Measurements from ENCODE around the gene BCL2L15. TPM values are rescaled to one million over a fixed set of nuclear protein-coding genes. Genes with fewer than 3 reads are reported as not detected.

The BCL2L15 gene
- polyA plus RNA-seq (2013, experiment 1 of 2; ENCODE audit: insufficient read length): 0.12 TPM
- 0.09 TPM for polyA plus RNA-seq (2013, experiment 2 of 2; ENCODE audit: insufficient read length)

DNA sequence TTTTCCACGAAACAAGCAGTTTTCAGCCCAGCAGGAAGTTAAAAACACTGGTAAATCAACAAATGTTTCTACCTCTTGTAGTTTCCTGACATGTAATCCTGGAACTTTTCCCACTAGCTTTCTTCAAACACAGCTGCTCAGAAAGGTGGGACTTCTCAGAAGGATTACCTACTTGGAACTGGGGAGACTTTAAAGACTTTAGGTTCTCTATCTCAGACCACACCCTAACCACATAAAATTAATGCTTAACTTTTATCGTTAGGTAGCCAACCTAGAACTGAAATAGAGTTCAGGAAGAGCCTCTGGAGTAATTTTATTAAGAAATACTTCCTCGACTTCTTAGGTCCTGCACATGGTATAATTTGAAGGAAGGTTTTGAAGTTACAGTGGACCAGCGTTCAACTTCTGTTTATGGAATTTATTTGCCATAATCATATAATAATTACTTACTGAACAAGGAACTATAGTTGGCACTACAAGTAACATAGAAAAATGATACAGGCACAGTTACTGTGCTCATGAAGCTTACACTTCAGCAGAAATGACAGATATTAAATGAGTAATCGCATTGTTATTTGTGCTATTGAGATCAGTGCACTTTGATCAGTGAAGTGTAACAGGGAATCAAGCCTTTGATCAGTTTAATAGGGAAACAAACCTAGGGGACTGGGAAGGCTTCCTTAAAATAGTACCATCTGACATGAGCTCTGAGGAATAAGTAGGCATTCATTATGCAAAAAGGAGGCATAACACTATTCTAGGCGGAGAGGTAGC, at the start of gene BCL2L15:
TSS of gene BCL2L15 (minus strand) at position 180 of the 774 bp plus-strand sequence. CDS start 206 bp downstream, outside the sequence.
- no peak for DNase-seq

DNA sequence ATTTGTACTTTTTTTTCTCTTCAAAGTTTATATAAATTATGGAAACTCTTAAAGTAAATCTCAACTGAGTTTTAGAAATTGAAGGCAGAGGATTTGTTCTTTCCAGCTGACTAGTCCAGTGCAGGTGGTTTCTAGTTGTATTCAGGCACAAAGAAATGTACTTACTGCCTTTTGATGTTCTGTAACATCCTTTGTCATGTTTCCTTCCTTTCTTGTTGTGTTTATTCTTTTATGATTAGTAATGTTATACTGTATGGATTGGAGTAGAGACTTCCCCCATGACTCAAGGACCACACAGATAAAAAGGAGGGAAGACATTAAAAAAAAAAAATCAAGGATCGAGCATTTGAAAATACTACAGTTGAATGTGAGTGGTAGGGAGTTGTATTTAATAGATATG, 49.8 kb upstream of the BCL2L15 start:
- DNase-seq: no peak

DNA sequence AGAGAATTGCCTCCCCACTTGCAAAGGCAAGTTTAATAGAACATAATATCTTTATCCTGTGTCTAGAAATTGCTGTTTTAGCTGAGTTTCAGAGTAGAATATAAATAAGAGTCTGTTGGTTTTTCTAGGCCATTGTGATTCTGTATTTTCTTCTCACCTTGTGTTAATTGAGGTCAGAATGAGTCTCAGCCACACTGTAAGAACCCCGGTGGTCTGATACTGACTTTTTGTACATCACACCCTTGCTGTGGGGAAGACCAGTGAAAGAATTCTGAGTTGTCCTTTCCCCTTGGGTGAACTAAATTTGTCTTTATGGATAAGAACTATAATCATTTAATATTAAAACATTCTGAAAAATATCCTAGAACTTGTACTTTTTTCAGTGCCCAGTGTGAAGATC, 48.6 kb upstream of the BCL2L15 start:
- DNase-seq: no peak

DNA sequence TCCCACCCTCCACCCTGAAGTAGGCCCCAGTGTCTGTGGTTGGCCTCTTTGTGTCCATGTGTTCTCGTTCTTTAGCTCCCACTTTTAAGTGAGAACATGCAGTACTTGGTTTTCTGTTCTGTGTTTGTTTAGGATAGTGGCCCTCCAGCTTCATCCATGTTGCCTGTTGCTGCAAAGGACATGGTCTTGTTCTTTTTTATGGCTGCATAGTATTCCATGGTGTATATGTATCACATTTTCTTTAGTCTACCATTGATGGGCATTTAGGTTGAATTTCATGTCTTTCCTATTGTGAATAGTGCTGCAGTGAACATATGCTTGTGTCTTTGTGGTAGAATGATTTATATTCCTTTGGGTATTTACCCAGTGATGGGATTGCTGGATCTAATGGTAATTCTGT, 47.8 kb upstream of the BCL2L15 start:
- DNase-seq: no peak

DNA sequence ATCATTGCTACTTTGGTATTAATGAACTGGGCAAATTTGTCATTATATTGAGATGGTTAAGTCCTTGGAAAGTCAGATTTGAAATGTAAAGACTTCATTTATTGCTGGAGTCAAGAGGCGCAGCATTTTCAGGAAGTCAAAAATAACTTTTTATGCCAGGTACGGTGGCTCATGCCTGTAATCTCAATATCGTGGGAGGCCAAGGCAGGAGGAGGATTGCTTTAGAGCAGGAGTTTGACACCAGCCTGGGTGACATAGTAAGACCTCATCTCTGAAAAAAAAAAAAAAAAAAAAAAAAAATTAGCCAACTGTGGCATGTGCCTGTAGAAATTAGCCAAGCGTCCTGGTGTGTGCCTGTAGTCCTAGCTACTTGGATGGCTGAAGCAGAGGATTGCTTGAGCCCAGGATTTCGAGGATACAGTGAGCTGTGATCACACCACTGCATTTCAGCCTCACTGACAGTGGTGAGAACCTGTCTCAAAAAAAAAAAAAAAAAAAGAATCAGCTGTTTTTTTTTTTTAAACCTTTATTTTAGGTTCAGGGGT, 47.2 kb upstream of the BCL2L15 start:
- no peak for DNase-seq

DNA sequence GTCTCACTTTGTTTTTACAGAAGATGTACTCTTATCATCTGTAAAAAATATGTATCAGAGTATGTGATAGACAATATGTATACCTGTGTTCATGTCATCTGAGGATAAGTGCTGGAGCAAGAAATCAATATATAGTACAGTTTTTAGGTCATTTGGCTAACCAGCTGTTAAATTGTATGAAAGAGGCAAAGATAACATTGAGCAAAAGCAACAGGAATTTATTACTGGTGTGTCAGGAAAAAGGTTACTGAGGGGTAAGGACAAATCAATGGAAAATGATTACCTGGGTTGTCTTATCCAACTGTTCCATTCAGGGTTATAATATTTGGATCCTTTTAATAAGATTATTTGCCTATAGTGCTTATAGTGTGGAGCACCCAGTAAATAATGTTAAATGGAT, 46.6 kb upstream of the BCL2L15 start:
- no peak for DNase-seq

DNA sequence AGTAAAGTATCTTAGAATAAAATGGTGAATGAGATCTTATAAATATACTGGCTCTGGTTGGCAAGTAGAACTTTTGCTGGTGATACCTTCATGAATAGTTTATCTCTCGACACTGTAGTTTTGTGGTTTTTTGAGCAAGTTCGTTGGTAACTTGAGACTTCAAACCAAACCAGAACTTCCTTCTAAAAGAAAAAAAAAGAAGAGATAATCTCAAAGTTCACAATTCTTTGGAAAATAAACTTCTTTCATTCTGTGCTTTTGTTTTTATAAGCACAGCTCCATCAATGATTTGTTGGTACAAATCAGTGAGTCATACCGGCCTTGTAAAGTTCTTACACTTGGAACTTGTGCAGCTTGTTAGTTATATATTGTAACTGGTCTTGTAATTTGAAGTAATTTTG, 44.1 kb upstream of the BCL2L15 start:
- DNase-seq: no peak

DNA sequence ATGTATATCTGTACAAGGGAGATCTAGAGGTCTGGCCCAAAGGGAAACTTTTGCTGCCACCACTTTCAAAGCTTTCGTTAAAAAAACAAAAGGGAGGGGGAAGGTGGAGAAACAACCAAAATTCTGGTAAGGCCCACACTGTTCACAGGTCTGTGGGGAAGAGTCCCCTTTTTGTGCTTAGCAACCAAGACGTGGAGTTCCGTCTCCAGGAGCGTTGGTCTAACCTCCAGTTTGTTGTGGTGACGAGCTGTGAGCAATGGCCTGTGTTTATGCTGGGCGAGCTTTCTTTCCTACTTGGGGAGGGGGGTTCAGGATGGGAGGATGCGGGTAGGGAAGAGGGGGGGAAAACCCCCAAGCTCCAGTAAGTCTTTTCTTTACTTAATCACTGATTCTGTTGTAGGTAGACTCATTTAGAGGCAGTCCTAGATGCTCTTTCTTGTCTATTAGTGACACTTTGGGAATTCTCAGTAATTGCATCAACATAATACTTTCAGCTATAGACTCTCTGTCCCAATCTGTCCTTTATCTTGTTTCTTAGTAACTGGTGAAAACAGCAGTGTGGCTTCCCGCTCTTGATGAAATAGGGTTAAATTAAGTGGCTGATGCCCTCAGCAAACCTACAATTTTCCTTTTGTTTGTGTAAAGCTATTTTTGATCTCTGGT, 43.2 kb upstream of the BCL2L15 start:
- peak; percentile 29 for DNase-seq

DNA sequence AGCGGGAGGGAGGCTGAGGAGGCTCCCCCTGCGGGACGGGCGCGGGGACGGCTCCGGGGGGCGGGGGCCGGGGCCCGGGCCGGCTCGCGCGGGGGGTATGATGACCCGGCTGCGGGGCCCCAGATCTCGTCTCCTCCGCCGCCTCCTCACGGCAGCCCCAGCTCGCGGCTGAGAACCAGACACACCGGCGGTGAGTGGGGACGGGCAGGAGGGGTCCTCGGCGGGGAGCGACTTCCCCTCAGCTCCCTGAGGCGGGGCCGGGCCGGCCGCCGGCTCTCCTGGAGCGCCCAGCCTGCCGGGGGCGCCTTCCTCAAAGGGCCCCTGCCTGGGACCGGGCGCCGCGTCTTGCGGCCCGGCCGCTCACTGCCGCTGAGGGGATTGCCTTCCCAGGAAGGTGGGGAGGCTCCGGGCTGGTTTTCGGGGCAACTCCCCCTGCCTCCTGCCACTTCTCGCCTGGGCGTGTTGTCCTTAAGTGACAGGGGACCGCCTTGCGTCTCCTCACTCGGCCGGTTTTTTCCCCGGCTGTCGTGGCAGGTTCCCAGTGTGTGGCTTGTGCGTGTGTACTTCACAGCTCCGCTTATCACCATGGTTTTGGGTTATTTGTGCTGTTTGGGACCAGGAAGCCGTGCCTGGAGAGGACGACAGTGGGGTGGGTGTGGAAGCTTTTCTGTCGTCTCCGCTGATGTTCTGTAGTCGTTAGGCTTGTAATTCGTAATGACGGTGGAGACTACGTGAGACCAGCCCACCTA, 42.5 kb upstream of the BCL2L15 start:
- DNase-seq: peak; percentile 19

DNA sequence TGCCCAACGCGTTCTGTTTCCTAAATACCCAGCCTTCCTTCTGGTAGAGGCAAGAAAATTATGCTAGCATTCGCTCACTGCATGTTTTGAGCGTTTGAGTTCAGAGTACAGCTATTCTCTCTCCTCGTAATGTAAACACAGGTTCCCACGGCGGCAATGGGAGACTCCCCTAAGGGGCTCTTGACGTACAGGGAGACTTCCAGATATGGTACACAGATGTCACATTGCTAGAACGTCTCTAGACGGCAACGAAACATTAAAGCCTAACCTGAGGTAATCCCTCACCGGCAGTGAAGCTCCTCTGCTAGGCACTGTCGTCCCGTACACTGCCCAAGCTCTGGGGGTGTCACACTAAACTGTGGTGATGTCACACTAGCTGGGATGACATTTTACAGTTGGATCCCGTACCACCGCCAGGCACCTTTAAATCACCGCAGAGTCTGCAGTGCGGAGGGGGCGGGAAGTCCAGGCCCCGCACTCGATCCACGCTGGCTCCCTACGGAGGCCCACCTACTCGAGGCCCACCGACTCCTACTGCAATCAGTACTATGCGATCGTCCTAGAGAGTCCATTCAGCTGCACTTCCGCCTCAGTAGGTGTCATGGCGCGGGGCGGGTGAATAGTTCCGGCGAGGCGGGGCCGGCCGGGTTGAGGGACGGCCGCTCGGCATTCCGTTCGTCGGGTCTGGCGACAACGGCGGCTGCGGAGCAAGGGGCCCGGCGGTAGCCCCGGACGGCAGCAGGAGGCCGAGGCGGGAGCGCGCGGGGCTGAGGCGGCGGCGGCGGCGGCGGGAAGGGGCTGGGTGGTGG, 41.8 kb upstream of the BCL2L15 start, which contains the start of gene HIPK1:
TSS of gene HIPK1 (plus strand) at position 384 of the 809 bp plus-strand sequence.
- DNase-seq: peak; percentile 88

DNA sequence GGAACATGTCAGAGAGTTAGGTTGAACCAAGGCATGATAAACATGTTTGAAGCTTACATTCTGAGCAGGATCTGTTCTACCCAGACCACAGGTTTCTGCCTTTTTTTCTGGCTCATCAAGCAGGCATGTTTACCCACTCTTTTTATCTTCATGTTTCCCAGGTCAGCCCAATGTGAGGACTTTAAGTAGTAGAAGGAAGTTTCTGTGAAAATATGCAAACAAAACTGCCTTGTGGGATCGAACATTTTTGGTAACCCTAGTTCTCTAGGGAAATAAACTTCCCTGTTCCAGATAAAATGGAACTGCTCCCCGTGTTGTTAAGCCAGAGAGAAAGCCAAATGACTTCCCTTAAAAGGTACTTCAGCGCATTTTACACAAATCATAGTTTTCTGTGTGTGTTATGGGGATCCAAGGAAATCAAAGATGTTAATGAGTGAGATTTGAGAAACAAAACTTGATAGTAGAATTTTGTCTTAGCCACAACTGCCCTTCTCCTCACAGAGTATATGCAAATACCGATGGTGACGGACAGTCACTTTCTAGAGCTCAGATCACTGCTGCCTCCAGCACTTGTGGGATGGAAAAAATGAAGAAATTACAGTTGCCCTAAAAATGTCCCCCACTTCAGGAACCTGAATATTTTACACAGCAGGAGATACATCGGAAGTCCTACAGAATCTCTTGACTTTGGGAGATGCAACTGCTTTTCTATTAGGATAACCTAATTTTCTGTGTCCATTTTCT, 41.0 kb upstream of the BCL2L15 start:
- no peak for DNase-seq

DNA sequence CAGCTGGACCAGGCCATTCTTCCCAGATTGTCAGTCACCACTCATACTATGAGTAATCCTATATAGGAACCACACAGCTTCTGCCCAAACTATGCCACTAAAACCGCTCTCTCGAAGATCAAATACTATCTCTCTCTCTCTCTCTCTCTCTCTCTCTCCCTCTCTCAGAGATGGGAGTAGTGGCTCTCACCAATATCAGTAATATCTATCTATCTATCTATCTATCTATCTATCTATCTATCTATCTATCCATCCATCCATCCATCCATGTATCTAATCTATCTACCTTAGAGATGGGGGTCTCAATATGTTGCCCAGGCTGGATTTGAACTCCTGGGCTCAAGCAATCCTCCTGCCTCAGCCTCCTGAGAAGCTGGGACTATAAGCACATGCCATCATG, 37.1 kb upstream of the BCL2L15 start:
- no peak for DNase-seq

DNA sequence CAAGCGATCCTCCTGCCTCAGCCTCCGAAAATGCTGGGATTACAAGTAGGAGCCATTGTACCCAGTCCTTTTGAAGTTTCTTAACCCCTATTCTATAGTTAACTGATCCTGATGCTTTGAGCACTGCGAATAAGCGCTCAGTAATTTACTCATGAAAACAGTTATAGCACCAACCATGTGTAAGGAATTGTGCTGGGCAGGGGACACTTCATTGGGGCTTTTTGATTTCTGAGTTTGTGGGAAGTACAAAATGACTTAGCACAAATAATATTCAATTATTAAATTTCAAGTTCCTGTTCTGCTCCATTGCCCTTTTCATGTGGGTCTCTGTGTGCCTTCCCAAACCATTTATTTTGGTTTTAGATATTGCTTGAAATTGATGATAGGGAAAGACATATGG, 35.6 kb upstream of the BCL2L15 start:
- DNase-seq: no peak

DNA sequence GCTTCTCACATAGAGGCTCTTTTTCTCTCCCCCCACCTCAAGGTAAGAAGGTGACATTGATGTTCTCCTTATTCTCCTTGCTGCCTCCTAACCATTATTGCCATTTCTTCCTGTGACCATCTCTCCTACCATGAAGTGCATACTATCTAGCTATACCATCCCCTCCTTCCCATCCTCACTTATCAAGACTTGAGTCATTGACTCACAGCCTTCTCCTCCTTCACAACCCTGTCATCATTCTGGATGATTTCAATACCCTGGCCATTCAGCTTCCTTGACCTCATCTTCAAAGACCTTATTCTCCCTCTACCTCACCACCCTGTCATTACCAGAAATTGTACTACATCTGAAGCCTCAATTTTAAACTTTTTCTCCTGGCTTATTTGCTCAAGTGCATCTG, 30.9 kb upstream of the BCL2L15 start:
- DNase-seq: no peak

DNA sequence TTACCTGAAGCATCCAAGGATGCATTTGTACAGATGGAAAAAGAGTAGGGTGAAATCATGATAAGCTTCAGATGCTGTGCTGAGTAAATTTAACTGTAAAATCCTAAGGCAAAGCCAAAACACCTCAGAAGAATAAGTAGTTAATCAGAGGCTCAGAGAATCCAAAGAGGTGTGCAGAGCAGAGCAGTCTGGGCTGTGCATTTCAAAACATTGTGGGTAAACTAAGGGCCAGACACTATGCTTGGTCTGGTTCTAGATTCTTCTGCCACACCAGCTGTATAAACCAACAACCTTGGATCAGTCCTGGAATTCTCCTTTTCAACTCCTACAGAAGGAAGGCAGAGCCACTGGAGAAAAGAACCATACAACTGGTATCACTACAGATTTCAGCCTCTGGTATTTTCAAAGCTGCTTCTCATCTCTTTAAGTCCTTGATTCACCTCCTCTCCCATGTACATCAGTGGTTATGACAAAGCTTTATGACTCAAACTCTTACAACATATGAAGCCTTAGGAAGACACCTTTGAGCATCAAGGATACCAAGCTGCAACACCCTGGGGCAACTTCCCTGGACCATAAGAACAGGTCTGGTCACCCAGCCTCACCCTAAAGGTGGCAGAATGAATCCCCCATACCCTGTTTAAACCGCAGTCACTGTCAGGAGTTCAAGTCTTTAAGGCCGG, 30.2 kb upstream of the BCL2L15 start:
- peak; percentile 33 for DNase-seq

DNA sequence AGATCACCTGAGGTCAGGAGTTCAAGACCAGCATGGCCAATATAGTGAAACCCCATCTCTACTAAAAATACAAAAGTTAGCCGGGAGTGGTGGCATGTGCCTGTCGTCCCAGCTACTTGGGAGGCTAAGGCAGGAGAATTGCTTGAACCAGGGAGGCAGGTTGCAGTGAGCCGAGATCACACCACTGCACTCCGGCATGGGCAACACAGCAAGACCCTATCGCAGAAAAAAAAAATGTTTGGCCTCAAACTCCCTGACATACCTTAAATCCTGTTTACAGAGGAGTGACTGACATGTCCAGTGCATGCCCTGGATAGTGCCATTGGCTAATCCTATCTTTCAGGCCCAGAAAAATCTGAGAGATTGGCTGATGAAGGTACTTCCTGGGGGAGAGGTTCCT, 29.6 kb upstream of the BCL2L15 start:
- DNase-seq: no peak

DNA sequence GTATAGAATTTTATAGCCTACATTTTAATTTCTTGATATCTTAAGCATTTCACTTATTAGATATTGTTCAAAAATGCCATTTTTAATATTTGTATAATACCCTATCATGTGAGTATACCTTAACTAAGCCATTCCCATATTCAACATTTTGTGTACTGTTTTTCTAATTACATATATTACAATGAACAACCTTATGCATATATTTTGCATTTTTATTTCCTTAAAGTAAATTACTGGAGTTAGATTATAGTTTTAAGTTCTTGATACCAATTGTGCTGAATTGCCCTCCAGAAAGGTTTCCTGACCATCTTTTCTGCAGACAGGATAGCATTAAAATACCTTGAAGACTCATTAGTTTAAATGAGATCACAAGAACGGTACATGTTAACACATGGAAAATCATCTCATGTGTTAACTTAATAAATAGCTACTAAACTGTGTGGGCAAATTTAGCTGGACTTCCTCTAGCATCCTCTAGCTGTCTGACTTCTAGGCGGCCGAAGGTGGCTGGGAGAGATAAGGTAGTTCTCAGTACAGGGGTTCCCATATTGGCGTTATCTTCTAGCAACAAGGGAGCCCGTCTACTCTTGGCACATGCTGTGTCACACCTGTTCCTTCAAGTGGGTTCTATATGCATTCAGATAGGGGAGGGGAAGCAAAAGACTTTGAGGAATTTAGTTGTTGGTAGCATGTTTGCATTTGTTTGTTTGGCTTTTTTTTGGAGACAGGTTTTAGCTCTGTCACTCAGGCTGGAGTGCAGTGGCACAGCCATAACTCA, 26.7 kb upstream of the BCL2L15 start:
- DNase-seq: no peak

DNA sequence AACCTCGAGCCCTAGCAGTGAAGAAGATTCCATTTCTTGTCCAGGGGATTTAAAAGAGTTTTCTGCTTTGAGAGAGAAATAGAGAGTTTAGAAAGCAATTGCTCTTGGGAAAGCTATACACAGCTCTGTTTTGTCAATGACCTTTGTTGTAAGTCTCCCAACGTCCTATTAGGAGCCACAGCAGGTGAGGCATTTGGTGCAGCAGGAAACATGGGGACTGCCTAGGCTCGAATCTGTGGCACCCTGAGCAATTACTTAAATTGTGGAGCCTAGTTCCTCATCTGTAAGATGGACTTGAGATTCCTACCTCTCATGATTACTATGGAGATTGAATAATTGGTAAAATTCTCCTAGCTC, 25.9 kb upstream of the BCL2L15 start:
- DNase-seq: no peak

DNA sequence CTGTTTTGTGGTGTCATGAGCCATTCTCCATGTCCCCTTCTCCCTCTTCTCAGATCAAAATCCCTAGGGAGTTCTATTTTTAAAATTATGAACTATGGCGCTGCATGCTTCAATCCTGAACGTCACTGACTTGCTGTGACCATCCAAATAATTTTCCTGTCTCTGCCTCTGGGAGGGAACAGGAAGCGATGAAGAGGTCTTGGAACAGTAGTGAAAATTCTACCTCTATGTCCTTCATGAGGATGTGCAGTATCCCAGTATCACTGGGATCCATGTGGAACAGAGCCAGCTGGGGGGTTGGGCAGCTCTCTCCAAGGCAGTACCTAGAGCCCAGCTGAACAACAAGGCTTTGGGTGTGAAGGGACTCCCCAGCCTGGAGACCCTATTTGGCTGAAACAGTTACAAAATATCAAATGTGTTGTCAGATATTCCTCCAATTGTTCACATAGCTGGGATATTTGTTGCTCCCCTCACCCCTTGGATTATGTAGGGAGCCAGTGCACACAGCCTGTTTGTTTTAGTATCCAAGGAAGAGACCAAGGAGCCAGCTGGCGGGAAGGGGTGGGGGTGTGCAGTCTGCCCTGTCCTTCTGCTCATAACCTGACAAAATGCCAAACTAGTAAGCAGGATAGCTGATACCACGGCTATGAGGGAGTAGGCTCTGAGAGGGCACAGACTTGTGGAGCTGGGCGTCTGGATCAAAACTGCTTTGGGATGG, 25.4 kb upstream of the BCL2L15 start:
- peak; percentile 79 for DNase-seq
